Measurements from ENCODE around the gene PLEK2.

DNA sequence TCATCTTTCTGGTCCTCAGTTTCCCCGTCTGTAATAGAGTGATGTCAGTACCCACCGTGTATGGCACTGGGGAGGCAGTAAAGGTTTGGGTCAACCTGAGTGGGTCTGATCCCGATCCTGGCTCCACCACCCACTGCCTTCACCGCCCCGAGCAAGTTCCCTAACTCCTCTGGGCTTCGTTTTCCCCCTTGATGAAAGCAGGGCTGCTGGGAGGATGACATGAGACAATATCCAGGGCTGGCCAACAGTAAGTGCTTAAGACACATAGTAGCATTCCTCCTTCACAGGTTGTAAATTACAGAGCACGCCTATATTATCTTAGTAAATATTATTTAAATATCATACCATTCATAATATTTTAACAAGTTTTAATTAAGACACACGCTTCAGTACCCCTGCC, 595 bp downstream of the PLEK2 start:
- TF ChIP-seq, protein P1, sequence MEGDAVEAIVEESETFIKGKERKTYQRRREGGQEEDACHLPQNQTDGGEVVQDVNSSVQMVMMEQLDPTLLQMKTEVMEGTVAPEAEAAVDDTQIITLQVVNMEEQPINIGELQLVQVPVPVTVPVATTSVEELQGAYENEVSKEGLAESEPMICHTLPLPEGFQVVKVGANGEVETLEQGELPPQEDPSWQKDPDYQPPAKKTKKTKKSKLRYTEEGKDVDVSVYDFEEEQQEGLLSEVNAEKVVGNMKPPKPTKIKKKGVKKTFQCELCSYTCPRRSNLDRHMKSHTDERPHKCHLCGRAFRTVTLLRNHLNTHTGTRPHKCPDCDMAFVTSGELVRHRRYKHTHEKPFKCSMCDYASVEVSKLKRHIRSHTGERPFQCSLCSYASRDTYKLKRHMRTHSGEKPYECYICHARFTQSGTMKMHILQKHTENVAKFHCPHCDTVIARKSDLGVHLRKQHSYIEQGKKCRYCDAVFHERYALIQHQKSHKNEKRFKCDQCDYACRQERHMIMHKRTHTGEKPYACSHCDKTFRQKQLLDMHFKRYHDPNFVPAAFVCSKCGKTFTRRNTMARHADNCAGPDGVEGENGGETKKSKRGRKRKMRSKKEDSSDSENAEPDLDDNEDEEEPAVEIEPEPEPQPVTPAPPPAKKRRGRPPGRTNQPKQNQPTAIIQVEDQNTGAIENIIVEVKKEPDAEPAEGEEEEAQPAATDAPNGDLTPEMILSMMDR (IDR thresholded peaks at IDR 0.05) = no peak
- TF ChIP-seq EP300 (IDR thresholded peaks at IDR 0.05) (no peak), POLR2A (IDR thresholded peaks at IDR 0.05) (no peak)
